Measurements from ENCODE around the gene TCF7L1.

TCF7L1 gene, protein sequence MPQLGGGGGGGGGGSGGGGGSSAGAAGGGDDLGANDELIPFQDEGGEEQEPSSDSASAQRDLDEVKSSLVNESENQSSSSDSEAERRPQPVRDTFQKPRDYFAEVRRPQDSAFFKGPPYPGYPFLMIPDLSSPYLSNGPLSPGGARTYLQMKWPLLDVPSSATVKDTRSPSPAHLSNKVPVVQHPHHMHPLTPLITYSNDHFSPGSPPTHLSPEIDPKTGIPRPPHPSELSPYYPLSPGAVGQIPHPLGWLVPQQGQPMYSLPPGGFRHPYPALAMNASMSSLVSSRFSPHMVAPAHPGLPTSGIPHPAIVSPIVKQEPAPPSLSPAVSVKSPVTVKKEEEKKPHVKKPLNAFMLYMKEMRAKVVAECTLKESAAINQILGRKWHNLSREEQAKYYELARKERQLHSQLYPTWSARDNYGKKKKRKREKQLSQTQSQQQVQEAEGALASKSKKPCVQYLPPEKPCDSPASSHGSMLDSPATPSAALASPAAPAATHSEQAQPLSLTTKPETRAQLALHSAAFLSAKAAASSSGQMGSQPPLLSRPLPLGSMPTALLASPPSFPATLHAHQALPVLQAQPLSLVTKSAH

DNA sequence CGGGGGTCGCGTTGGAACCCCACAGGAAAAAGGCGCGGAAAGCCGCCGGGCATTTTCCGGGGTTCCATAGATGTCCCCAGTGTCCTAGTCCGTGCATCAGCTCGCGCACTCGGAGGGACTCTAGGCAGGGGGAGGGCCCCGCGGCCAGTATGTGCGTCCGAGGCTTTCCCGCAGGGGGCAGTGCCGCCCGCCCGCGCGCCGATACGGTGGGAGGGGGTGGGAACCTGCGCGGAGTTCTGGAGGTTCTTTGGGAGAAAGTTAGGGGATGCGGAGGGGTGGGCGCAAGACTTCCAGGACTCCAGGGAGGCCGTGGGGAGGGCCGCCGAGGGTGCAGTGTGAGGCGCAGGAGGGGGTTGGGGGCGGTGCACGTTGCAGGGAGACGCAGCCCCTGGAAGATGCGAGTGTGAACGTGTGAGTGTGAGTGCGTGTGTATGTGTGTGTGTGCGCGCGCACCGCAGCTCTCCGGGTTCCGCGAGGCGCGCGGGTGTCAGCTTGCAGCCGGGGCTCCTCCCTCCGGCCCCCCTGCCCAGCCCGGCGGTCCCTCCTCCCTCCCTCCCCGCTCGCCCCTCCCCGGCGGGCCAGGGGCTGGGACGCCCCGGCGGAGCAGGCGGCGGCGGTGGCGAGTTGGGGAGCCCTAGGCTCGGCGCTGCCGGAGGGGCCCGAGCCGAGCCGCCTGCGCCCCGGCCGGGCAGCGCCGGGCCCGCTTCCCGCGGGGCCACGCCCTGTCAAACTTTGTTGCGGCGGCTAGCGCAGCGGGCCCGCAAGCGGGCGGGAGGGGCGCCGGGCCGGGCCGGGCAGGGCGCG lies at the start of gene TCF7L1:
TSS of gene TCF7L1 (plus strand) at position 559 of the 804 bp plus-strand sequence. CDS start 293 bp downstream, outside the sequence.
- Histone ChIP-seq H3K9ac (ENCODE audit: low read depth, low read length) (peak within 1 kb of the TSS; percentile 88), H3K36me3 (ENCODE audit: control insufficient read depth, insufficient read depth, low read length) (peaks cover 20% of the 10 kb centered on the region), H3K9me3 (ENCODE audit: control insufficient read depth, insufficient read depth, low read length) (no peaks in the 10 kb centered on the region), H3K27me3 (ENCODE audit: control insufficient read depth, insufficient read depth, low read length) (peaks cover 6% of the 10 kb centered on the region; the same call in 1 of the 2 replicates), H3K27ac (ENCODE audit: low read depth, low read length) (peak within 1 kb of the TSS; percentile 100), H3K4me1 (ENCODE audit: control insufficient read depth, insufficient read depth, low read length) (peaks cover 31% of the 10 kb centered on the region), H3K4me3 (ENCODE audit: low read depth, low read length) (peak within 1 kb of the TSS; percentile 96)

- Histone ChIP-seq H3K27ac (ENCODE audit: low read depth, low read length) (no peak overlapping the region), H3K36me3 (ENCODE audit: control insufficient read depth, insufficient read depth, low read length) (no peaks in the 10 kb centered on the region), H3K9me3 (ENCODE audit: control insufficient read depth, insufficient read depth, low read length) (no peaks in the 10 kb centered on the region), H3K9ac (ENCODE audit: low read depth, low read length) (no peak overlapping the region), H3K4me3 (ENCODE audit: low read depth, low read length) (no peak overlapping the region), H3K4me1 (ENCODE audit: control insufficient read depth, insufficient read depth, low read length) (peaks cover 25% of the 10 kb centered on the region), H3K27me3 (ENCODE audit: control insufficient read depth, insufficient read depth, low read length) (no peaks in the 10 kb centered on the region)
Measured at GRCh38 chr2:85085563-85085962, 47.6 kb upstream of the TCF7L1 start.

DNA sequence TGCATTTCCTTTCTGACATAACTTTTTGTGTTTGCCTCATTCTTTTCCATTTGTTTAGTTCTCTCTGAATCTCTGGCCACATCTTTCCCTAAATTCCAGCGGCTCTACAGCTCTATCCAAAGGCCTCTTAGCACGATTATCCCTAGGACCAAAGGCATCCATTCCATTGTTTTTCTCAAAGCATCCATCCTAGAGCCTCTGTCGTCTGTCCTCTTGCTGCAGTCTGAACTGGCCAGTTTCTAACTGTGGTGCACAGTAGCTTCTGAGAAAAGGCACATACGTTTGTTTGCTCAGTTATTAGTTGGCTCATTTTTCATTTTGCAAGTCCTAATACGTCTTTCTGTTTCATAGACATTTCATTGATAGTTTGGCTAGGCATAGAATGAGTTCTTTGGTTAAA lies 45.7 kb upstream of the TCF7L1 start:
- no peak overlapping the region for H3K27ac ChIP-seq (ENCODE audit: low read depth, low read length)
- no peaks in the 10 kb centered on the region for H3K36me3 ChIP-seq (ENCODE audit: control insufficient read depth, insufficient read depth, low read length)
- no peak overlapping the region for H3K9ac ChIP-seq (ENCODE audit: low read depth, low read length)
- no peak overlapping the region for H3K4me3 ChIP-seq (ENCODE audit: low read depth, low read length)
- H3K4me1 ChIP-seq (ENCODE audit: control insufficient read depth, insufficient read depth, low read length): peaks cover 26% of the 10 kb centered on the region
- no peaks in the 10 kb centered on the region for H3K9me3 ChIP-seq (ENCODE audit: control insufficient read depth, insufficient read depth, low read length)
- no peaks in the 10 kb centered on the region for H3K27me3 ChIP-seq (ENCODE audit: control insufficient read depth, insufficient read depth, low read length)

DNA sequence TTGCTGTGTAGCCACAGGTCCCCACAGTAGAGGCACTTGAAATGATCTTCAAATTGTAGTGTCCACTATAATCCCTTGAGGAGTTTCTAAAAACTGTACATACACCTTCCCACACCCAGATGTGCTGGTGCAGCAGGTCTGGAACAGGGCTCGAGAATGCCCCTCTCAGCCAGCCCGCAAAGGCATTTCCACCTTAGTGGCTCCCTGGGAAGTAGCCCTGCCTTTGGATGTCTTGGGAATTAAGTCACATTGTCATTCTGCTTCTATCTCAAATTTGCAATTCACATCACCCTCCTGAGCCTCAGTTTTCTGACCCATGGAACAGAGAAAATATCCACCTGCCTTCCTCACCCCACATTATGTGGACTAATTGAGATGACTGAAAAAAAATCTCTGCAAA lies 44.3 kb upstream of the TCF7L1 start:
- Histone ChIP-seq H3K9ac (ENCODE audit: low read depth, low read length) (no peak overlapping the region), H3K36me3 (ENCODE audit: control insufficient read depth, insufficient read depth, low read length) (no peaks in the 10 kb centered on the region), H3K9me3 (ENCODE audit: control insufficient read depth, insufficient read depth, low read length) (no peaks in the 10 kb centered on the region), H3K27ac (ENCODE audit: low read depth, low read length) (peak overlapping the region; percentile 40), H3K27me3 (ENCODE audit: control insufficient read depth, insufficient read depth, low read length) (no peaks in the 10 kb centered on the region), H3K4me1 (ENCODE audit: control insufficient read depth, insufficient read depth, low read length) (peaks cover 26% of the 10 kb centered on the region), H3K4me3 (ENCODE audit: low read depth, low read length) (no peak overlapping the region)

GRCh38 chr2:85089585-85089984 lies 43.6 kb upstream of the TCF7L1 start:
- Histone ChIP-seq H3K36me3 (ENCODE audit: control insufficient read depth, insufficient read depth, low read length) (no peaks in the 10 kb centered on the region), H3K9me3 (ENCODE audit: control insufficient read depth, insufficient read depth, low read length) (no peaks in the 10 kb centered on the region), H3K4me1 (ENCODE audit: control insufficient read depth, insufficient read depth, low read length) (peaks cover 26% of the 10 kb centered on the region), H3K9ac (ENCODE audit: low read depth, low read length) (no peak overlapping the region), H3K4me3 (ENCODE audit: low read depth, low read length) (no peak overlapping the region), H3K27me3 (ENCODE audit: control insufficient read depth, insufficient read depth, low read length) (no peaks in the 10 kb centered on the region), H3K27ac (ENCODE audit: low read depth, low read length) (peak overlapping the region; percentile 40)

GRCh38 chr2:85091838-85092237 lies 41.4 kb upstream of the TCF7L1 start:
- Histone ChIP-seq H3K27me3 (ENCODE audit: control insufficient read depth, insufficient read depth, low read length) (no peaks in the 10 kb centered on the region), H3K4me1 (ENCODE audit: control insufficient read depth, insufficient read depth, low read length) (peaks cover 26% of the 10 kb centered on the region), H3K36me3 (ENCODE audit: control insufficient read depth, insufficient read depth, low read length) (no peaks in the 10 kb centered on the region), H3K9ac (ENCODE audit: low read depth, low read length) (no peak overlapping the region), H3K27ac (ENCODE audit: low read depth, low read length) (no peak overlapping the region), H3K9me3 (ENCODE audit: control insufficient read depth, insufficient read depth, low read length) (no peaks in the 10 kb centered on the region), H3K4me3 (ENCODE audit: low read depth, low read length) (no peak overlapping the region)

DNA sequence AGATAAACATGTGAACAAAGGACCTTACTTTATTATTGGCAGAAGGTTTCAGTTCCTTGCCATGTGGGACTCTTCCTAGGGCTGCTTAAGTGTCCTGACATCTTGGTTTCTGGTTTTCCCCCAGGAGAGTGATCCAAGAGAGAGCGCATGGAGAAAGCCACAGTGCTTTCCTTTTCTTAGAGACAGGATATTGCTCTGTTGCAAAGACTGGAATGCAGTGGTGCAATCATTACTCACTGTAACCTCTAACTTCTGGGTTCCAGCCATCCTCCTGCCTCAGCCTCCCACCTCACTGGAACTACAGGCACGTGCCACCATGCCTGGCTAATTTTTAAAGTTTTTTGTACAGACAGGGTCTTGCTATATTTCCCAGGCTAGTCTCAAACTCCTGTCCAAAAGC lies 38.1 kb upstream of the TCF7L1 start:
- no peaks in the 10 kb centered on the region for H3K9me3 ChIP-seq (ENCODE audit: control insufficient read depth, insufficient read depth, low read length)
- H3K27ac ChIP-seq (ENCODE audit: low read depth, low read length): no peak overlapping the region
- no peaks in the 10 kb centered on the region for H3K27me3 ChIP-seq (ENCODE audit: control insufficient read depth, insufficient read depth, low read length)
- H3K9ac ChIP-seq (ENCODE audit: low read depth, low read length): no peak overlapping the region
- H3K4me3 ChIP-seq (ENCODE audit: low read depth, low read length): no peak overlapping the region
- no peaks in the 10 kb centered on the region for H3K36me3 ChIP-seq (ENCODE audit: control insufficient read depth, insufficient read depth, low read length)
- H3K4me1 ChIP-seq (ENCODE audit: control insufficient read depth, insufficient read depth, low read length): peaks cover 6% of the 10 kb centered on the region; the same call in 1 of the 2 replicates

DNA sequence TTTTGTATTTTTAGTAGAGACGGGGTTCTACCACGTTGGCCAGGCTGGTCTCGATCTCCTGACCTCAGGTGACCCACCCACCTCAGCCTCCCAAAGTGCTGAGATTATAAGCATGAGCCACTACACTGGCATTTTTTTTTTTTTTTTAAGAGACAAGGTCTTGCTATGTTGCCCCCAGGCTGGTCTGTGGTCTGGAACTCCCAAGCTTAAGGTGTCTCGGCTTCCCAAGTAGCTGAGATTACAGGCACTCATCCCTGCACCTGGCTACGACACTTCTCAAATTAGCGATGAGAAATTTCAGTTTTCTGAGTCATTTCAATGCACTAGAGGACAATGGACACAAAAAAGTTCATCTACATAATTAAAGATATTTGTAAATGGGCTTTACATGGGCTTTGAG lies 36.6 kb upstream of the TCF7L1 start:
- no peaks in the 10 kb centered on the region for H3K9me3 ChIP-seq (ENCODE audit: control insufficient read depth, insufficient read depth, low read length)
- H3K9ac ChIP-seq (ENCODE audit: low read depth, low read length): no peak overlapping the region
- H3K27me3 ChIP-seq (ENCODE audit: control insufficient read depth, insufficient read depth, low read length): no peaks in the 10 kb centered on the region
- H3K36me3 ChIP-seq (ENCODE audit: control insufficient read depth, insufficient read depth, low read length): no peaks in the 10 kb centered on the region
- no peak overlapping the region for H3K27ac ChIP-seq (ENCODE audit: low read depth, low read length)
- H3K4me1 ChIP-seq (ENCODE audit: control insufficient read depth, insufficient read depth, low read length): no peaks in the 10 kb centered on the region
- no peak overlapping the region for H3K4me3 ChIP-seq (ENCODE audit: low read depth, low read length)

- no peaks in the 10 kb centered on the region for H3K9me3 ChIP-seq (ENCODE audit: control insufficient read depth, insufficient read depth, low read length)
- H3K9ac ChIP-seq (ENCODE audit: low read depth, low read length): no peak overlapping the region
- no peak overlapping the region for H3K27ac ChIP-seq (ENCODE audit: low read depth, low read length)
- no peaks in the 10 kb centered on the region for H3K36me3 ChIP-seq (ENCODE audit: control insufficient read depth, insufficient read depth, low read length)
- no peaks in the 10 kb centered on the region for H3K4me1 ChIP-seq (ENCODE audit: control insufficient read depth, insufficient read depth, low read length)
- H3K4me3 ChIP-seq (ENCODE audit: low read depth, low read length): no peak overlapping the region
- H3K27me3 ChIP-seq (ENCODE audit: control insufficient read depth, insufficient read depth, low read length): no peaks in the 10 kb centered on the region
Measured at GRCh38 chr2:85104228-85104627, 29.0 kb upstream of the TCF7L1 start.

GRCh38 chr2:85106489-85107180 lies 26.6 kb upstream of the TCF7L1 start:
- Histone ChIP-seq H3K9me3 (ENCODE audit: control insufficient read depth, insufficient read depth, low read length) (no peaks in the 10 kb centered on the region), H3K9ac (ENCODE audit: low read depth, low read length) (no peak overlapping the region), H3K4me3 (ENCODE audit: low read depth, low read length) (no peak overlapping the region), H3K27me3 (ENCODE audit: control insufficient read depth, insufficient read depth, low read length) (no peaks in the 10 kb centered on the region), H3K4me1 (ENCODE audit: control insufficient read depth, insufficient read depth, low read length) (no peaks in the 10 kb centered on the region), H3K27ac (ENCODE audit: low read depth, low read length) (no peak overlapping the region), H3K36me3 (ENCODE audit: control insufficient read depth, insufficient read depth, low read length) (no peaks in the 10 kb centered on the region)

Measured in HUES48 (cell line).